NCI-H2107 treated with DMSO at 0.1 percent for 48 hours (cell line): Measurements from ENCODE around the gene MED12.
"Not testable (repeated sequence)": the region's sequence is repeated elsewhere in the genome, so short reads cannot be mapped to it uniquely, and the experiment has no call there.

ENCODE experiments used
- DNase-seq: peaks from one replicate; lab custom pipeline; 2025; ENCODE audit not compliant: unreplicated experiment; lab: John Stamatoyannopoulos, UW

Gene MED12

GRCh38 chrX:71160475-71160874, 42.1 kb downstream of the MED12 start:
- DNase-seq: no peak

- no peak for DNase-seq
Observed at GRCh38 chrX:71162981-71163380, 44.6 kb downstream of the MED12 start.

- DNase-seq: no peak
Observed at GRCh38 chrX:71164071-71164470, 45.7 kb downstream of the MED12 start.

GRCh38 chrX:71166461-71166860, 48.1 kb downstream of the MED12 start:
- no peak for DNase-seq

- DNase-seq: no peak
Observed at GRCh38 chrX:71167031-71167781, 48.8 kb downstream of the MED12 start.

- DNase-seq: no peak
Observed at GRCh38 chrX:71168134-71168533, 49.7 kb downstream of the MED12 start.

- DNase-seq: no peak
Observed at GRCh38 chrX:71169586-71169985, 51.2 kb downstream of the MED12 start.

- no peak for DNase-seq
Observed at GRCh38 chrX:71170660-71171059, 52.3 kb downstream of the MED12 start.

- DNase-seq: no peak
Observed at GRCh38 chrX:71171110-71171801, 52.9 kb downstream of the MED12 start.

- no peak for DNase-seq
Observed at GRCh38 chrX:71173440-71173839, 55.0 kb downstream of the MED12 start.

GRCh38 chrX:71174795-71175194, 56.4 kb downstream of the MED12 start:
- no peak for DNase-seq

GRCh38 chrX:71175531-71175930, 57.1 kb downstream of the MED12 start:
- DNase-seq: no peak

GRCh38 chrX:71177327-71177726, 58.9 kb downstream of the MED12 start:
- DNase-seq: no peak

GRCh38 chrX:71178908-71179307, 60.5 kb downstream of the MED12 start:
- DNase-seq: peak; percentile 71

GRCh38 chrX:71180579-71181265, 62.3 kb downstream of the MED12 start:
- not testable (repeated sequence) for DNase-seq

GRCh38 chrX:71181558-71181909, 63.1 kb downstream of the MED12 start:
- peak; percentile 45 for DNase-seq

GRCh38 chrX:71181910-71182799, 63.8 kb downstream of the MED12 start:
- DNase-seq: peak; percentile 97

GRCh38 chrX:71182871-71183270, 64.5 kb downstream of the MED12 start:
- no peak for DNase-seq

GRCh38 chrX:71183341-71183740, 64.9 kb downstream of the MED12 start:
- DNase-seq: no peak

GRCh38 chrX:71184092-71184491, 65.7 kb downstream of the MED12 start:
- DNase-seq: no peak
